ENCODE data around the gene ABCB9. TPM values are rescaled to one million over a fixed set of nuclear protein-coding genes. Genes with fewer than 3 reads are reported as not detected.

ABCB9 gene
- total RNA-seq, 1 donor from 2014 or later, result 2.9 TPM

GRCh38 chr12:122891661-122892525 lies 74.4 kb downstream of the ABCB9 start:
- no peak for ATAC-seq

GRCh38 chr12:122889761-122890520 lies 76.3 kb downstream of the ABCB9 start:
- ATAC-seq (no peak), DNase-seq (no peak)
- intact Hi-C loops (cut with DNase I), result no loop called here
- Histone ChIP-seq H3K9me3 (no peaks in the 10 kb centered on the region), H3K36me3 (no peaks in the 10 kb centered on the region), H3K27ac (peak overlapping the region; percentile 94), H3K4me3 (no peak overlapping the region), H3K27me3 (ENCODE audit: low read depth) (no peaks in the 10 kb centered on the region), H3K4me1 (peaks cover 91% of the 10 kb centered on the region)
- TF ChIP-seq, protein P1, sequence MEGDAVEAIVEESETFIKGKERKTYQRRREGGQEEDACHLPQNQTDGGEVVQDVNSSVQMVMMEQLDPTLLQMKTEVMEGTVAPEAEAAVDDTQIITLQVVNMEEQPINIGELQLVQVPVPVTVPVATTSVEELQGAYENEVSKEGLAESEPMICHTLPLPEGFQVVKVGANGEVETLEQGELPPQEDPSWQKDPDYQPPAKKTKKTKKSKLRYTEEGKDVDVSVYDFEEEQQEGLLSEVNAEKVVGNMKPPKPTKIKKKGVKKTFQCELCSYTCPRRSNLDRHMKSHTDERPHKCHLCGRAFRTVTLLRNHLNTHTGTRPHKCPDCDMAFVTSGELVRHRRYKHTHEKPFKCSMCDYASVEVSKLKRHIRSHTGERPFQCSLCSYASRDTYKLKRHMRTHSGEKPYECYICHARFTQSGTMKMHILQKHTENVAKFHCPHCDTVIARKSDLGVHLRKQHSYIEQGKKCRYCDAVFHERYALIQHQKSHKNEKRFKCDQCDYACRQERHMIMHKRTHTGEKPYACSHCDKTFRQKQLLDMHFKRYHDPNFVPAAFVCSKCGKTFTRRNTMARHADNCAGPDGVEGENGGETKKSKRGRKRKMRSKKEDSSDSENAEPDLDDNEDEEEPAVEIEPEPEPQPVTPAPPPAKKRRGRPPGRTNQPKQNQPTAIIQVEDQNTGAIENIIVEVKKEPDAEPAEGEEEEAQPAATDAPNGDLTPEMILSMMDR (IDR thresholded peaks at IDR 0.05), result no peak

More at GRCh38 chr12:122891661-122892525, 74.4 kb downstream of the ABCB9 start:
- H3K27ac ChIP-seq, result peak overlapping the region; percentile 94
- H3K4me3 ChIP-seq, result peak overlapping the region; percentile 2
- DNase-seq, result no peak
- peaks cover 82% of the 10 kb centered on the region for H3K4me1 ChIP-seq
- H3K27me3 ChIP-seq (ENCODE audit: low read depth), result no peaks in the 10 kb centered on the region
- H3K9me3 ChIP-seq, result no peaks in the 10 kb centered on the region
- no peaks in the 10 kb centered on the region for H3K36me3 ChIP-seq
- TF ChIP-seq, protein P1 (IDR thresholded peaks at IDR 0.05), result no peak
- intact Hi-C loops (cut with DNase I), result no loop called here

DNA sequence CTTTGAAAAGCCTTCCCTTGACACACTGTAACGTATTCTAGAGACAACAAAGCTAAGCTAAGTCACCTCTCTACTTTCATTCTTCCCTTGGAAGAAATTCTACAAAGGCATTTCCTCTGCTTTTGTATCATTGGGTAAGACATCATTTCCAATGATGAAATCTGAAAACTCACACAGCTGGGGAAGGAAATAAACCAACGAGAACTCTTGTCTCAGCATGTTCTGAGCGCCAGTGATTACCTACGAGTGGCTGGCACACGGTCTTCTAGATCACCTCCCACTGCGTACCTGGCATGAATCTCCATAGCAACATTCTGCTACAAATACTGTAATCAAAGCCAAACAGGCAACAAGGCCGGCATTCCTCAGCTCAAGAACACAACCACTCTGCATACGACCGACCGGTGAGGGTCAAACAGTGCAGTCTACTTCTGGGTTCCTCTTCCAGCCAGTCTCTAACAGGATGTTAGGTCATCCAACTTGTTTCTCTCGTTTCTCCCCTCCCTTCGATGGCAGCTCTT lies 78.0 kb downstream of the ABCB9 start:
- H3K27ac ChIP-seq, result peak overlapping the region; percentile 94
- ATAC-seq (peak; percentile 91 to 93), DNase-seq (peak; percentile 84)
- H3K9me3 ChIP-seq, result no peaks in the 10 kb centered on the region
- H3K4me3 ChIP-seq, result peak overlapping the region; percentile 22
- no peaks in the 10 kb centered on the region for H3K27me3 ChIP-seq (ENCODE audit: low read depth)
- peaks cover 91% of the 10 kb centered on the region for H3K4me1 ChIP-seq
- intact Hi-C loops (cut with DNase I), result no loop called here
- H3K36me3 ChIP-seq, result no peaks in the 10 kb centered on the region
- TF ChIP-seq, protein P1 (IDR thresholded peaks at IDR 0.05), result no peak

DNA sequence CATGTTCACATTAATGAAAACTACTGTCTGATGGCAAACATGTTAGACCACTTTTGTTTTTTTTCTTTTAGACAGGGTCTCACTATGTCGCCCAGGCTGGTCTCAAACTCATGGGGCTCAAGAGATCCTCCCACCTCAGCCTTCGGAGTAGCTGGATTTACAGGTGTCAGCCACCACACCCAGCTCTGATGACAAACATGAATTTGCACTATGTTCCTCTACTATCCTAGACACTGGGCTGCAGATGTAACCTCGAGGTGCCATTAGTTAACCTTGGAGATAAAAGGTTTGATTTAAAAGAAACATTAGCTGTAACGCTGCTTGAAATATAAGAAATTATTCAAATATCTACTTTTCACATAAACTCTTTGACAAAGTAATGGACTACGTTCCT lies 78.4 kb downstream of the ABCB9 start:
- intact Hi-C loops (cut with DNase I), result no loop called here

More for the DNA sequence above, 78.4 kb downstream of the ABCB9 start:
- no peak for DNase-seq
- Histone ChIP-seq H3K4me3 (peak overlapping the region; percentile 22), H3K36me3 (no peaks in the 10 kb centered on the region), H3K4me1 (peaks cover 91% of the 10 kb centered on the region), H3K9me3 (no peaks in the 10 kb centered on the region), H3K27ac (peak overlapping the region; percentile 94), H3K27me3 (ENCODE audit: low read depth) (no peaks in the 10 kb centered on the region)
- TF ChIP-seq, protein P1 (IDR thresholded peaks at IDR 0.05), result no peak
- ATAC-seq, result no peak

Measured in lower lobe of right lung (tissue), 2 donors.